GM10847 (cell line): ENCODE results near the gene MAGEA2B.
"Not testable (repeated sequence)": the region's sequence is repeated elsewhere in the genome, so short reads cannot be mapped to it uniquely, and the experiment has no call there.

Experiments used
- POLR2A ChIP-seq: IDR thresholded peaks from 2 replicates; pipeline ENCODE4 v1.6.1; 2011; ENCODE audit not compliant: insufficient read length; ENCODE audit errors: extremely low read depth

Gene MAGEA2B

GRCh38 chrX:152713815-152714787, at the start of gene MAGEA2B:
Gene MAGEA2B, plus strand, starts transcription at chrX:152714628. Its CDS starts 2,479 bp downstream, at chrX:152717107.
- TF ChIP-seq POLR2A, result not testable (repeated sequence)

GRCh38 chrX:152674135-152674534, 40.3 kb upstream of the MAGEA2B start:
- no peak for TF ChIP-seq POLR2A

- TF ChIP-seq POLR2A, result not testable (repeated sequence)
Observed at GRCh38 chrX:152697952-152698931, 16.2 kb upstream of the MAGEA2B start, which contains the start of gene MAGEA3. Gene MAGEA3, plus strand, starts transcription at chrX:152698794. Its CDS starts 2,039 bp downstream, at chrX:152700833.

- not testable (repeated sequence) for TF ChIP-seq POLR2A
Observed at GRCh38 chrX:152709173-152709572, 5.3 kb upstream of the MAGEA2B start, which contains the start of gene CSAG2. Gene CSAG2, minus strand, starts transcription at chrX:152709273. Its CDS starts 161 bp downstream, at chrX:152709112.

- TF ChIP-seq POLR2A, result no peak
Observed at GRCh38 chrX:152725409-152725808, 11.0 kb downstream of the MAGEA2B start.

- TF ChIP-seq POLR2A, result no peak
Observed at GRCh38 chrX:152733261-152733975, 19.0 kb downstream of the MAGEA2B start, which contains the start of the genes CSAG1 and MAGEA12. Gene CSAG1, minus strand, starts transcription at chrX:152733721. Its CDS starts 1,261 bp downstream, at chrX:152732460. Gene MAGEA12, plus strand, starts transcription at chrX:152733757. Its CDS starts 2,405 bp downstream, at chrX:152736162.

- TF ChIP-seq POLR2A, result no peak
Observed at GRCh38 chrX:152735101-152735500, 20.7 kb downstream of the MAGEA2B start.

- TF ChIP-seq POLR2A, result no peak
Observed at GRCh38 chrX:152735860-152736511, 21.6 kb downstream of the MAGEA2B start.

- TF ChIP-seq POLR2A, result no peak
Observed at GRCh38 chrX:152738560-152738959, 24.1 kb downstream of the MAGEA2B start.

GRCh38 chrX:152753686-152754650, 39.5 kb downstream of the MAGEA2B start, which contains the start of gene MAGEA2:
Gene MAGEA2, minus strand, starts transcription at chrX:152753842. Its CDS starts 2,479 bp downstream, at chrX:152751363.
- not testable (repeated sequence) for TF ChIP-seq POLR2A

- not testable (repeated sequence) for TF ChIP-seq POLR2A
Observed at GRCh38 chrX:152758918-152759317, 44.5 kb downstream of the MAGEA2B start, which contains the start of gene CSAG3. Gene CSAG3, plus strand, starts transcription at chrX:152759218.
